H1 (cell line): ENCODE results near the gene DUOX1. TPM values are rescaled to one million over a fixed set of nuclear protein-coding genes. Genes with fewer than 3 reads are reported as not detected.

ENCODE experiments used
- CTCF ChIA-PET: fragments of 300-600 bp; sonication (Branson Sonifier 250); formaldehyde crosslinking; loops from one replicate; lab custom pipeline; 2021; ENCODE audit not compliant: partially characterized antibody; lab: Charles Lee
- POLR2A ChIA-PET: fragments of 300-600 bp; sonication (Branson Sonifier 250); formaldehyde crosslinking; loops from one replicate; lab custom pipeline; 2021; ENCODE audit warnings: inconsistent platforms; ENCODE audit not compliant: partially characterized antibody; lab: Charles Lee
- DNase-seq, 2 experiments: peaks; one replicate each; pipeline versions ENCODE4 v3.0.0 to v3.0.0-alpha.2; 2010 to 2022; ENCODE audit warnings: low spot score in 2 of 2, low read depth in 1 of 2, mixed read lengths in 1 of 2
- FAIRE-seq: peaks from 2 replicates; lab custom pipeline; 2011; peaks lifted over from hg19 to GRCh38; lab: Jason Lieb, UNC
- H2AFZ ChIP-seq: 2 replicates; pipeline ENCODE4 v1.8.1; 2012; ENCODE audit warnings: low read length, inconsistent platforms
- H2AK5ac ChIP-seq: 2 replicates; pipeline ENCODE4 v1.6.1; 2013; ENCODE audit warnings: low read depth, low read length
- H2BK120ac ChIP-seq: replicated peaks from 2 replicates; pipeline ENCODE3; 2013; ENCODE audit warnings: low read depth, low read length, inconsistent platforms
- H2BK12ac ChIP-seq: 2 replicates; pipeline ENCODE4 v1.6.1; 2013; ENCODE audit warnings: low read depth, low read length
- H2BK15ac ChIP-seq: 2 replicates; pipeline ENCODE4 v1.6.1; 2013; ENCODE audit warnings: low read length
- H2BK20ac ChIP-seq: 2 replicates; pipeline ENCODE4 v1.6.1; 2013; ENCODE audit warnings: low read length
- H2BK5ac ChIP-seq: 2 replicates; pipeline ENCODE4 v1.6.1; 2013; ENCODE audit warnings: low read depth, low read length
- H3K14ac ChIP-seq: 2 replicates; pipeline ENCODE4 v1.6.1; 2013; ENCODE audit warnings: inconsistent platforms; ENCODE audit not compliant: insufficient read length
- H3K18ac ChIP-seq: 2 replicates; pipeline ENCODE4 v1.6.1; 2013; ENCODE audit warnings: low read length; ENCODE audit errors: extremely low read depth
- H3K23ac ChIP-seq: 2 replicates; pipeline ENCODE4 v1.6.1; 2013; ENCODE audit warnings: inconsistent platforms; ENCODE audit not compliant: insufficient read length
- H3K23me2 ChIP-seq: 2 replicates; pipeline ENCODE4 v1.6.1; 2013; ENCODE audit warnings: low read depth, low read length
- H3K27ac ChIP-seq: 2 replicates; pipeline ENCODE4 v1.6.1; 2011; ENCODE audit warnings: low read depth, low read length, inconsistent platforms
- H3K27me3 ChIP-seq, 4 experiments: replicated peaks in 1 of 4; 1 replicate in 1 of 4; 2 replicates in 3 of 4; pipeline versions ENCODE4 v1.6.1 to v1.8.1; 2011 to 2013; ENCODE audit warnings: low read length in 3 of 4, mild to moderate bottlenecking in 3 of 4, inconsistent platforms in 2 of 4, mixed read lengths in 2 of 4, moderate library complexity in 1 of 4; ENCODE audit not compliant: control insufficient read depth in 3 of 4, insufficient read depth in 3 of 4; ENCODE audit errors: extremely low read depth in 1 of 4
- H3K36me3 ChIP-seq, 4 experiments: 2 replicates each; pipeline versions ENCODE4 v1.6.1 to v1.8.1; 2011 to 2013; ENCODE audit warnings: mild to moderate bottlenecking in 4 of 4, low read length in 3 of 4, moderate library complexity in 2 of 4, control low read depth in 1 of 4, inconsistent platforms in 1 of 4; ENCODE audit not compliant: insufficient read depth in 4 of 4, control insufficient read depth in 2 of 4
- H3K4ac ChIP-seq: replicated peaks from 2 replicates; pipeline ENCODE3; 2013; ENCODE audit warnings: low read length, low read depth, mixed read lengths, inconsistent platforms; ENCODE audit not compliant: insufficient read length
- H3K4me1 ChIP-seq, 4 experiments: replicated peaks in 1 of 4; 1 replicate in 1 of 4; 2 replicates in 3 of 4; pipeline versions ENCODE4 v1.6.1 to v1.8.1; 2011 to 2013; ENCODE audit warnings: low read length in 3 of 4, inconsistent platforms in 2 of 4, mixed read lengths in 1 of 4; ENCODE audit not compliant: insufficient read depth in 4 of 4, control insufficient read depth in 3 of 4
- H3K4me2 ChIP-seq, 2 experiments: 2 replicates each; pipeline versions ENCODE4 v1.6.1 to v1.8.1; 2011 to 2013; ENCODE audit warnings: low read depth in 2 of 2, low read length in 2 of 2, control low read depth in 1 of 2, inconsistent platforms in 1 of 2, mild to moderate bottlenecking in 1 of 2; ENCODE audit not compliant: insufficient read depth in 1 of 2
- H3K4me3 ChIP-seq, 4 experiments: fragments of 200-600, 300-600 bp in 1 of 4; sonication (generic), shearing (Covaris generic), sonication (Bioruptor Twin) in 1 of 4; 2 replicates each; pipeline versions ENCODE4 v1.5.1 to v1.8.1; 2011 to 2016; ENCODE audit warnings: low read length in 4 of 4, low read depth in 3 of 4, control low read depth in 2 of 4, inconsistent platforms in 2 of 4, mild to moderate bottlenecking in 2 of 4, mixed read lengths in 1 of 4, moderate library complexity in 1 of 4; ENCODE audit not compliant: insufficient read depth in 2 of 4; ENCODE audit errors: extremely low read depth in 1 of 4
- H3K56ac ChIP-seq: replicated peaks from 2 replicates; pipeline ENCODE3; 2013; ENCODE audit warnings: low read depth, mild to moderate bottlenecking, mixed read lengths, low read length, inconsistent platforms; ENCODE audit not compliant: insufficient read length
- H3K79me1 ChIP-seq: 2 replicates; pipeline ENCODE4 v1.6.1; 2013; ENCODE audit warnings: low read depth, low read length, control low read depth
- H3K79me2 ChIP-seq, 2 experiments: 2 replicates each; pipeline versions ENCODE4 v1.6.1 to v1.8.1; 2012 to 2013; ENCODE audit warnings: low read length in 2 of 2, mild to moderate bottlenecking in 2 of 2, inconsistent platforms in 1 of 2; ENCODE audit not compliant: insufficient read depth in 2 of 2, control insufficient read depth in 1 of 2
- H3K9ac ChIP-seq, 4 experiments: replicated peaks in 1 of 4; 1 replicate in 1 of 4; 2 replicates in 3 of 4; pipeline versions ENCODE4 v1.6.1 to v1.8.1; 2011 to 2013; ENCODE audit warnings: low read depth in 3 of 4, low read length in 3 of 4, control low read depth in 2 of 4, mild to moderate bottlenecking in 2 of 4, moderate library complexity in 2 of 4, inconsistent platforms in 1 of 4; ENCODE audit errors: extremely low read depth in 1 of 4
- H3K9me3 ChIP-seq, 2 experiments: 2 replicates each; pipeline versions ENCODE4 v1.6.1 to v1.8.1; 2012 to 2013; ENCODE audit warnings: mild to moderate bottlenecking in 2 of 2, moderate library complexity in 2 of 2, control low read depth in 1 of 2, inconsistent platforms in 1 of 2, low read depth in 1 of 2, low read length in 1 of 2, mixed read lengths in 1 of 2; ENCODE audit not compliant: insufficient read depth in 2 of 2
- H4K20me1 ChIP-seq, 2 experiments: replicated peaks in 1 of 2; 2 replicates each; pipeline versions ENCODE3 to v1.8.1; 2011 to 2013; ENCODE audit warnings: inconsistent platforms in 2 of 2, low read length in 2 of 2, mild to moderate bottlenecking in 1 of 2; ENCODE audit not compliant: insufficient read depth in 2 of 2, control insufficient read depth in 1 of 2
- H4K5ac ChIP-seq: 2 replicates; pipeline ENCODE4 v1.6.1; 2013; ENCODE audit warnings: low read length, low read depth, mixed read lengths, inconsistent platforms; ENCODE audit not compliant: insufficient read length
- H4K8ac ChIP-seq: 2 replicates; pipeline ENCODE4 v1.8.0; 2013; ENCODE audit warnings: mild to moderate bottlenecking, moderate library complexity, low read length, inconsistent platforms; ENCODE audit not compliant: insufficient read depth; ENCODE audit errors: extremely low read depth
- H4K91ac ChIP-seq: replicated peaks from 2 replicates; pipeline ENCODE3; 2013; ENCODE audit warnings: low read length, mixed read lengths, inconsistent platforms; ENCODE audit not compliant: insufficient read length
- ATF2 ChIP-seq: IDR thresholded peaks from 2 replicates; pipeline ENCODE4 v1.6.1; 2012; ENCODE audit warnings: low read length, inconsistent platforms
- GABPA ChIP-seq: IDR thresholded peaks from 2 replicates; pipeline ENCODE4 v1.6.1; 2011; ENCODE audit warnings: mild to moderate bottlenecking, low read length, moderate library complexity, borderline replicate concordance; ENCODE audit not compliant: insufficient read depth
- GTF2F1 ChIP-seq: IDR thresholded peaks from 2 replicates; pipeline ENCODE4 v1.6.1; 2012; ENCODE audit warnings: low read depth, low read length, improper control_type of control experiment, borderline replicate concordance
- KDM5A ChIP-seq: fragments of 200-600 bp; IDR thresholded peaks from 2 replicates; pipeline ENCODE4 v1.7.1; 2012; ENCODE audit warnings: mild to moderate bottlenecking, low read length, inconsistent platforms, mixed read lengths
- MAFK ChIP-seq: IDR thresholded peaks from 2 replicates; pipeline ENCODE4 v1.6.1; 2012; ENCODE audit warnings: low read depth, mild to moderate bottlenecking, improper control_type of control experiment, low read length
- POU5F1 ChIP-seq: IDR thresholded peaks from 2 replicates; pipeline ENCODE4 v1.6.1; 2011; ENCODE audit warnings: low read depth, mild to moderate bottlenecking, low read length, moderate library complexity
- RFX5 ChIP-seq: IDR thresholded peaks from 2 replicates; pipeline ENCODE4 v1.6.1; 2011; ENCODE audit warnings: low read depth, low read length, improper control_type of control experiment, borderline replicate concordance
- SAP30 ChIP-seq: fragments of 300-600 bp; sonication (generic); IDR thresholded peaks from 2 replicates; pipeline ENCODE4 v1.7.1; 2012; ENCODE audit warnings: low read length, moderate library complexity, mild to moderate bottlenecking, inconsistent platforms; ENCODE audit not compliant: insufficient read depth, insufficient replicate concordance
- TAF7 ChIP-seq: optimal IDR thresholded peaks from 2 replicates; pipeline ENCODE3; 2011; ENCODE audit warnings: low read depth, mild to moderate bottlenecking, inconsistent platforms, low read length, moderate library complexity, borderline replicate concordance
- WGBS, 2 experiments: shearing (Covaris generic) in 1 of 2; methylation state at CpG; one replicate each; pipeline versions ENCODE4 v1.1.6 to v1.1.7; 2013 to 2015; ENCODE audit warnings: low lambda C conversion rate in 2 of 2, mixed read lengths in 2 of 2, inconsistent platforms in 1 of 2, low coverage in 1 of 2, missing lambda C conversion rate in 1 of 2; ENCODE audit not compliant: insufficient replicate concordance in 2 of 2, insufficient coverage in 1 of 2, insufficient read length in 1 of 2; ENCODE audit errors: extremely low coverage in 1 of 2, missing lambda C conversion rate in 1 of 2; 5-methylcytosine and 5-hydroxymethylcytosine counted together
- polyA plus RNA-seq, 7 experiments: library from polyadenylated mRNA; depleted of rRNA in 3 of 7; stranded (reverse) in 5 of 7; unstranded in 2 of 7; fragments of >200 nt in 5 of 7; fragments of 200-250 nt in 2 of 7; gene quantifications; 1 replicate in 5 of 7; 2 replicates in 1 of 7; 4 replicates in 1 of 7; pipeline versions ENCODE4 v1.2.1 to v1.2.3, GENCODE V29; 2011 to 2013; ENCODE audit warnings: missing spikeins in 2 of 7, mixed read lengths in 2 of 7
- total RNA-seq: library from RNA; stranded (reverse); fragmentation: NEBNext Ultra II Directional; extraction: Animal tissue kit (Norgen Biotek cat#: 25700); gene quantifications from 2 replicates; pipeline ENCODE4 v1.2.1, GENCODE V29; 2021
- TF ChIP-seq, protein P1 (sequence below): IDR thresholded peaks from 2 replicates; pipeline ENCODE4 v1.6.1; 2011; ENCODE audit warnings: low read length, improper control_type of control experiment

DUOX1 gene
- total and polyA plus RNA-seq, 2 of the 8 experiments (the other 6 are each of a cell fraction or from before 2014, with no cell fraction given), result 0.84 to 1.4 TPM

DNA sequence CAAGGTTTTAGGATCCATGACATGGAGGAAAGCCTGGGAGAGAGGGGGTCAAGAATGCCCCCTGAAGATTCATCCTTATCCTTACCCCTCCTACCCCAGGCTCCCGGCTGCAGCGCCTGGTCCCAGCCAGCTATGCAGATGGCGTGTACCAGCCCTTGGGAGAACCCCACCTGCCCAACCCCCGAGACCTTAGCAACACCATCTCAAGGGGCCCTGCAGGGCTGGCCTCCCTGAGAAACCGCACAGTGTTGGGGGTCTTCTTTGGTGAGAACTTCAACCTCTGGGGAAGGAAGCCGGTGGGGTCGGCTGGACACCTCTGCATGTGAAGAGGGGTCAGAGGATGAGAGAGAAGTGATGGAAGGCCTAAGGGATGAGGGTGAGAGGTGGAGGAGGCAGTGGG, 4.3 kb downstream of the DUOX1 start:
- H2AK5ac ChIP-seq, result 0 out of 2 replicates have a peak overlapping the region, but pooled peaks have one; percentile 6
- no peak overlapping the region for H3K56ac ChIP-seq
- no peaks in the 10 kb centered on the region for H3K79me1 ChIP-seq
- no peak overlapping the region for H2BK15ac ChIP-seq
- no peak overlapping the region for H2BK5ac ChIP-seq
- H3K4ac ChIP-seq, result no peak overlapping the region
- H4K8ac ChIP-seq, result no peak overlapping the region
- peaks cover 3% of the 10 kb centered on the region; the same call in 1 of the 2 replicates for H3K23me2 ChIP-seq
- H3K36me3 ChIP-seq, result no peaks in the 10 kb centered on the region
- no peak overlapping the region for H2AFZ ChIP-seq
- H3K4me1 ChIP-seq, result peaks cover 0 to 10% (median 6%) of the 10 kb centered on the region in 4 experiments; a peak in 5 of 7 replicates
- no peak overlapping the region for H4K5ac ChIP-seq
- H2BK20ac ChIP-seq, result no peak overlapping the region
- no peak overlapping the region for H4K91ac ChIP-seq
- CTCF ChIA-PET, result interaction anchor here (1.4 to 7.9 kb wide), 4 partner anchors 9 to 20 kb away, joined by 4 to 45 read pairs (median 32); partner anchors contain the start of genes DUOX2 and DUOXA2
- FAIRE-seq, result no peak
- DNase-seq, result no peak
- H4K20me1 ChIP-seq, result peaks cover 0 to 2% of the 10 kb centered on the region in 2 experiments
- no peak overlapping the region for H3K9ac ChIP-seq
- POLR2A ChIA-PET, result interaction anchor here (1.2 to 1.9 kb wide), 4 partner anchors 18 to 67 kb away, joined by 3 to 4 read pairs (median 4); no protein-coding TSS in a partner anchor
- H2BK120ac ChIP-seq, result no peak overlapping the region
- WGBS, 2 experiments, result 87% methylated on average over 7 of the region's 7 CpGs; no CpG with 5 or more reads in 1 of the 2 experiments
- H3K4me2 ChIP-seq, result no peak overlapping the region; a peak in 1 of 4 replicates
- no peaks in the 10 kb centered on the region for H3K79me2 ChIP-seq
- no peak overlapping the region for H3K14ac ChIP-seq
- no peak overlapping the region for H3K18ac ChIP-seq
- H3K4me3 ChIP-seq, result no peak overlapping the region
- H2BK12ac ChIP-seq, result 0 out of 2 replicates have a peak overlapping the region, but pooled peaks have one; percentile 27
- no peak overlapping the region for H3K23ac ChIP-seq
- peaks cover 68 to 85% (median 76%) of the 10 kb centered on the region in 4 experiments for H3K27me3 ChIP-seq
- H3K27ac ChIP-seq, result no peak overlapping the region
- H3K9me3 ChIP-seq, result no peaks in the 10 kb centered on the region
- TF ChIP-seq TAF7 (no peak), POU5F1 (no peak), GABPA (no peak), KDM5A (no peak), GTF2F1 (no peak), MAFK (no peak), SAP30 (no peak), ATF2 (no peak), RFX5 (no peak)
- TF ChIP-seq, protein P1, sequence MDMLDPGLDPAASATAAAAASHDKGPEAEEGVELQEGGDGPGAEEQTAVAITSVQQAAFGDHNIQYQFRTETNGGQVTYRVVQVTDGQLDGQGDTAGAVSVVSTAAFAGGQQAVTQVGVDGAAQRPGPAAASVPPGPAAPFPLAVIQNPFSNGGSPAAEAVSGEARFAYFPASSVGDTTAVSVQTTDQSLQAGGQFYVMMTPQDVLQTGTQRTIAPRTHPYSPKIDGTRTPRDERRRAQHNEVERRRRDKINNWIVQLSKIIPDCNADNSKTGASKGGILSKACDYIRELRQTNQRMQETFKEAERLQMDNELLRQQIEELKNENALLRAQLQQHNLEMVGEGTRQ, result no peak
